SK-N-SH (cell line): ENCODE results near the gene HOXC13.

Source experiments
- EP300 ChIP-seq, 2 experiments: IDR thresholded peaks; 2 replicates each; pipeline versions ENCODE4 v1.4.0 to v1.6.1; 2012; ENCODE audit warnings: borderline replicate concordance in 1 of 2, low read depth in 1 of 2, low read length in 1 of 2
- EZH2phosphoT487 ChIP-seq: fragments of 200-600 bp; sonication (generic); IDR thresholded peaks from 2 replicates; pipeline ENCODE4 v1.6.1; 2017; ENCODE audit warnings: low read depth, mixed run types, mild to moderate bottlenecking, antibody characterized with exemption, moderate library complexity, borderline replicate concordance
- FOXJ3 ChIP-seq: sonication (generic); formaldehyde crosslinking; IDR thresholded peaks from 2 replicates; pipeline ENCODE4 v1.5.1; 2020; ENCODE audit warnings: mild to moderate bottlenecking, missing genetic modification reagents
- GABPA ChIP-seq: IDR thresholded peaks from 2 replicates; pipeline ENCODE4 v1.4.0; 2012; ENCODE audit warnings: low read depth, mild to moderate bottlenecking
- MAX ChIP-seq: IDR thresholded peaks from 2 replicates; pipeline ENCODE4 v1.4.0; 2012; ENCODE audit warnings: low read depth
- TF ChIP-seq, protein P1 (sequence below): fragments of 200-600 bp; sonication (generic); IDR thresholded peaks from 2 replicates; pipeline ENCODE4 v1.6.1; 2017; ENCODE audit warnings: antibody characterized with exemption, mild to moderate bottlenecking, moderate library complexity
- TF ChIP-seq, protein P2 (sequence below): IDR thresholded peaks from 2 replicates; pipeline ENCODE4 v1.6.1; 2012; ENCODE audit warnings: mild to moderate bottlenecking, low read depth, low read length, moderate library complexity

DNA sequence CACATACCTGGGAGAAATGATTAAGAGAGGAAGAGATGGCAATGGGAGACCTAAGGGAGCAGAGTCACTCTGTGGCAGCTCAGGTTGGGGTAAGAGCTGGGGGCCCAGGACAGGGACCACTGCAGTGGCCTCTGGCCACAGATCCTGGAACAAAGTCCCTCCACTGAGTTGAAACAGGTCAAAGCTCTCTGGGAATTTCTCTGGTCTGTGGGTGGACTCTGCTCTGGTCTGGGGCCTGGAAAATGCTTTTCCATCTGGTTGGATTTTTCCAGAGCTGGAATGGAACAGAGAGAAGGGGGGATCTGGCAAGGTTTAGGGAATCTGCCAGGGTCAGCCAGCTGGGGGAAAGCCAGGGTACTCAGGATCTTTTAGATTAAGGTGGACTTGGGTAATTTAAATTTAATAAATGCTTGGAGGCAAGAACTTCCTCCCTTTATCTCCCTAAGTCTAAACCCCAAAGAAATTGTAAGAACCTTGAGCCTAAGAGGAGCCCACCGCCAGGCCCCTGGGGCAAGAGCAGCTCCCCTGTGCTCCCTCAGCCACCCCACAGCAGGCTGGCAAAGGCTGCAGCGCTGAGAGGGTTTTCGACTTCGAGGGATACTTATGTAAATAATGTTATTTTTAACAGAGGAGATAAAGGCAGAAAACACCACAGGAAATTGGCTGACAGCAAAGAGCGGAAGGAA is 50.1 kb downstream of the HOXC13 start:
- TF ChIP-seq EP300 (IDR thresholded peaks at IDR 0.05; ENCODE audit: borderline replicate concordance in 1 of 2, low read depth in 1 of 2, low read length in 1 of 2) (no peak), GABPA (no peak), FOXJ3 (CRISPR knock-in tag) (no peak), EZH2phosphoT487 (no peak), MAX (no peak)
- TF ChIP-seq, protein P1, sequence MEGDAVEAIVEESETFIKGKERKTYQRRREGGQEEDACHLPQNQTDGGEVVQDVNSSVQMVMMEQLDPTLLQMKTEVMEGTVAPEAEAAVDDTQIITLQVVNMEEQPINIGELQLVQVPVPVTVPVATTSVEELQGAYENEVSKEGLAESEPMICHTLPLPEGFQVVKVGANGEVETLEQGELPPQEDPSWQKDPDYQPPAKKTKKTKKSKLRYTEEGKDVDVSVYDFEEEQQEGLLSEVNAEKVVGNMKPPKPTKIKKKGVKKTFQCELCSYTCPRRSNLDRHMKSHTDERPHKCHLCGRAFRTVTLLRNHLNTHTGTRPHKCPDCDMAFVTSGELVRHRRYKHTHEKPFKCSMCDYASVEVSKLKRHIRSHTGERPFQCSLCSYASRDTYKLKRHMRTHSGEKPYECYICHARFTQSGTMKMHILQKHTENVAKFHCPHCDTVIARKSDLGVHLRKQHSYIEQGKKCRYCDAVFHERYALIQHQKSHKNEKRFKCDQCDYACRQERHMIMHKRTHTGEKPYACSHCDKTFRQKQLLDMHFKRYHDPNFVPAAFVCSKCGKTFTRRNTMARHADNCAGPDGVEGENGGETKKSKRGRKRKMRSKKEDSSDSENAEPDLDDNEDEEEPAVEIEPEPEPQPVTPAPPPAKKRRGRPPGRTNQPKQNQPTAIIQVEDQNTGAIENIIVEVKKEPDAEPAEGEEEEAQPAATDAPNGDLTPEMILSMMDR: no peak
- TF ChIP-seq, protein P2, sequence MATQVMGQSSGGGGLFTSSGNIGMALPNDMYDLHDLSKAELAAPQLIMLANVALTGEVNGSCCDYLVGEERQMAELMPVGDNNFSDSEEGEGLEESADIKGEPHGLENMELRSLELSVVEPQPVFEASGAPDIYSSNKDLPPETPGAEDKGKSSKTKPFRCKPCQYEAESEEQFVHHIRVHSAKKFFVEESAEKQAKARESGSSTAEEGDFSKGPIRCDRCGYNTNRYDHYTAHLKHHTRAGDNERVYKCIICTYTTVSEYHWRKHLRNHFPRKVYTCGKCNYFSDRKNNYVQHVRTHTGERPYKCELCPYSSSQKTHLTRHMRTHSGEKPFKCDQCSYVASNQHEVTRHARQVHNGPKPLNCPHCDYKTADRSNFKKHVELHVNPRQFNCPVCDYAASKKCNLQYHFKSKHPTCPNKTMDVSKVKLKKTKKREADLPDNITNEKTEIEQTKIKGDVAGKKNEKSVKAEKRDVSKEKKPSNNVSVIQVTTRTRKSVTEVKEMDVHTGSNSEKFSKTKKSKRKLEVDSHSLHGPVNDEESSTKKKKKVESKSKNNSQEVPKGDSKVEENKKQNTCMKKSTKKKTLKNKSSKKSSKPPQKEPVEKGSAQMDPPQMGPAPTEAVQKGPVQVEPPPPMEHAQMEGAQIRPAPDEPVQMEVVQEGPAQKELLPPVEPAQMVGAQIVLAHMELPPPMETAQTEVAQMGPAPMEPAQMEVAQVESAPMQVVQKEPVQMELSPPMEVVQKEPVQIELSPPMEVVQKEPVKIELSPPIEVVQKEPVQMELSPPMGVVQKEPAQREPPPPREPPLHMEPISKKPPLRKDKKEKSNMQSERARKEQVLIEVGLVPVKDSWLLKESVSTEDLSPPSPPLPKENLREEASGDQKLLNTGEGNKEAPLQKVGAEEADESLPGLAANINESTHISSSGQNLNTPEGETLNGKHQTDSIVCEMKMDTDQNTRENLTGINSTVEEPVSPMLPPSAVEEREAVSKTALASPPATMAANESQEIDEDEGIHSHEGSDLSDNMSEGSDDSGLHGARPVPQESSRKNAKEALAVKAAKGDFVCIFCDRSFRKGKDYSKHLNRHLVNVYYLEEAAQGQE: no peak
